Smooth muscle cell of the coronary artery (primary cell): Measurements from ENCODE around the gene SLC25A43. TPM values are rescaled to one million over a fixed set of nuclear protein-coding genes. Genes with fewer than 3 reads are reported as not detected.

Experiments used
- total RNA-seq: library from RNA; depleted of rRNA; stranded (reverse); fragments of >200 nt; gene quantifications from 2 replicates; pipeline ENCODE4 v1.2.3, GENCODE V29; 2014; ENCODE audit warnings: low replicate concordance

The SLC25A43 gene
- 15.1 and 15.6 TPM in 2 replicates for total RNA-seq

GRCh38 chrX:119398974-119399771, at the start of gene SLC25A43:
Gene SLC25A43, plus strand, starts transcription at chrX:119399336. Its CDS starts 68 bp downstream, at chrX:119399404.

DNA sequence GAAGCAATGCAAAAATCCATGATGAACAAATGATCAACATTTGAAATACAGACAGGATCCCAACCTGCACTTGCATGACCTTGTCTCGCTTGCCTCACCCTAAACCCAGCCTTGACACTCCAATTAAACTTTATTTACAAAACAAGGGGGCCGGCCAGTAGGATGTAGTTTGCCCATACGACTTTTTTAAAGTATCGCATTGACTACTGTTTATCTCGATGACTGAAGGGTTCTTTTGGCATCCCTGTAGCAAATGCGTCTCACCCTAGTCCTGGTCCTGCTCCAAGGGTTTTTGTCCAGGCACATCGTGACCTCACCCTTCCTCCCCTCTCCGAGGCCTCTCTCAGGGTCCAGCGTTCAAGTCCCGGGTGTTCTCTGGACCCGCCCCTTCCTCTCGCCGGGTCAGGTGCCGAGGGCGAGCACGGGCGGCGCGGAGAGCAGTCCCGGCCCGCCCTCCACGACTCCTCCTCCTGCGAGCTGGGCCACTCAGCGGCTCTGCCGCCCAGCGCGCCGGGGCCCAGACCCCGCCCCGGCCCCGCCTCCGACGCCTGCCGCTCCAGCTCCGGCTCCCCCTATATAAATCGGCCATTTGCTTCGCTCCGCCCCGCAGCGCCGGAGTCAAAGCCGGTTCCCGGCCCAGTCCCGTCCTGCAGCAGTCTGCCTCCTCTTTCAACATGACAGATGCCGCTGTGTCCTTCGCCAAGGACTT, 68.9 kb downstream of the SLC25A43 start, which contains the start of gene SLC25A5:
Gene SLC25A5, plus strand, starts transcription at position 603 of the 709 bp plus-strand sequence. Its CDS starts 72 bp downstream, at position 675.

Other genes with a start within 250 kb of the SLC25A43 start
- gene PGRMC1, start 163.1 kb upstream of the SLC25A43 start, total RNA-seq: 94.2 and 106 TPM in 2 replicates
- 152 and 222 TPM in 2 replicates for gene SLC25A5, start 69.1 kb downstream of the SLC25A43 start, total RNA-seq
- gene STEEP1, start 166.1 kb downstream of the SLC25A43 start, total RNA-seq: 32.2 and 40.1 TPM in 2 replicates
- gene UBE2A, start 175.2 kb downstream of the SLC25A43 start, total RNA-seq: 9.4 and 19.8 TPM in 2 replicates
- 3.5 and 3.6 TPM in 2 replicates for gene NKRF, start 207.1 kb downstream of the SLC25A43 start, total RNA-seq